SU-DHL-6 (cell line): ENCODE results near the gene PAH.

Experiments used
- H2AFZ ChIP-seq: fragments of 200-600 bp; sonication (generic); 2 replicates; pipeline ENCODE4 v1.6.1; 2014; ENCODE audit warnings: low read depth, mild to moderate bottlenecking, moderate library complexity, mixed read lengths, antibody characterized with exemption, low read length; ENCODE audit not compliant: severe bottlenecking
- H3F3A ChIP-seq: fragments of 200-600 bp; shearing (Covaris generic); 2 replicates; pipeline ENCODE4 v1.6.0; 2016; ENCODE audit warnings: antibody characterized with exemption, mild to moderate bottlenecking; ENCODE audit not compliant: insufficient read depth
- H3K27ac ChIP-seq: fragments of 200-600 bp; sonication (generic); 2 replicates; pipeline ENCODE4 v1.5.1; 2016; ENCODE audit warnings: low read depth, mild to moderate bottlenecking, low read length, moderate library complexity, mixed read lengths
- H3K27me3 ChIP-seq: fragments of 200-600 bp; sonication (generic), shearing (Covaris generic); 2 replicates; pipeline ENCODE4 v1.6.0; 2014; ENCODE audit warnings: mild to moderate bottlenecking, low read length
- H3K36me3 ChIP-seq: fragments of 200-600 bp; sonication (generic); 2 replicates; pipeline ENCODE4 v1.6.1; 2014; ENCODE audit warnings: mild to moderate bottlenecking, low read length, mixed read lengths
- H3K4me2 ChIP-seq: fragments of 300-600, 200-600 bp; shearing (Covaris generic), sonication (generic); 2 replicates; pipeline ENCODE4 v1.6.0; 2014; ENCODE audit warnings: low read length, low read depth, mild to moderate bottlenecking; ENCODE audit not compliant: poor library complexity, severe bottlenecking
- H3K4me3 ChIP-seq: fragments of 200-600 bp; sonication (generic); 2 replicates; pipeline ENCODE4 v1.5.1; 2014; ENCODE audit warnings: antibody characterized with exemption, low read length, mild to moderate bottlenecking, mixed read lengths; ENCODE audit not compliant: insufficient read depth, poor library complexity, severe bottlenecking
- H3K79me2 ChIP-seq: fragments of 200-600 bp; sonication (generic); 2 replicates; pipeline ENCODE4 v1.6.1; 2014; ENCODE audit warnings: mild to moderate bottlenecking, low read length, moderate library complexity; ENCODE audit not compliant: insufficient read depth
- H3K9ac ChIP-seq: fragments of 200-600 bp; sonication (generic); 2 replicates; pipeline ENCODE4 v1.7.0; 2014; ENCODE audit warnings: mild to moderate bottlenecking, low read length
- H3K9me2 ChIP-seq: fragments of 200-600 bp; sonication (generic); replicated peaks from 2 replicates; pipeline ENCODE4 v1.6.1; 2014; ENCODE audit warnings: low read length; ENCODE audit not compliant: insufficient read depth
- H3K9me3 ChIP-seq: fragments of 200-600 bp; sonication (generic); 2 replicates; pipeline ENCODE4 v1.6.1; 2014; ENCODE audit warnings: low read length, mixed read lengths; ENCODE audit not compliant: insufficient read depth
- H4K20me1 ChIP-seq: fragments of 200-600 bp; sonication (generic); 2 replicates; pipeline ENCODE4 v1.6.1; 2014; ENCODE audit warnings: low read depth, mild to moderate bottlenecking, antibody characterized with exemption, low read length, moderate library complexity, mixed read lengths
- CTCF ChIP-seq: fragments of 200-600 bp; sonication (generic); IDR thresholded peaks from one replicate; pipeline ENCODE4 v1.5.1; 2017; ENCODE audit warnings: antibody characterized with exemption, mild to moderate bottlenecking, low read length, moderate library complexity; ENCODE audit not compliant: insufficient read depth, poor library complexity, severe bottlenecking
- EZH2phosphoT487 ChIP-seq: fragments of 200-600 bp; sonication (generic), shearing (Covaris generic); conservative IDR thresholded peaks from 2 replicates; pipeline ENCODE4 v1.6.1; 2018; ENCODE audit warnings: mild to moderate bottlenecking, antibody characterized with exemption, low read length, moderate library complexity, mixed read lengths

PAH gene

GRCh38 chr12:102950950-102951619, 34.0 kb upstream of the PAH start:
- H3K79me2 ChIP-seq: no peaks in the 10 kb centered on the region
- no peaks in the 10 kb centered on the region for H3K9me3 ChIP-seq
- H2AFZ ChIP-seq: no peak overlapping the region
- H3K9me2 ChIP-seq: no peaks in the 10 kb centered on the region
- no peak overlapping the region for H3K27ac ChIP-seq
- H3K36me3 ChIP-seq: no peaks in the 10 kb centered on the region
- H3K4me2 ChIP-seq: no peak overlapping the region
- no peak overlapping the region for H3K9ac ChIP-seq
- no peak for TF ChIP-seq EZH2phosphoT487
- TF ChIP-seq CTCF: no peak
- no peak overlapping the region for H3K4me3 ChIP-seq
- no peaks in the 10 kb centered on the region for H3F3A ChIP-seq
- no peaks in the 10 kb centered on the region for H3K27me3 ChIP-seq
- H4K20me1 ChIP-seq: no peaks in the 10 kb centered on the region

GRCh38 chr12:102950107-102950949, 33.3 kb upstream of the PAH start:
- Histone ChIP-seq H3K4me2 (no peak overlapping the region), H3K27ac (no peak overlapping the region), H3K36me3 (no peaks in the 10 kb centered on the region), H4K20me1 (no peaks in the 10 kb centered on the region), H3K9me2 (no peaks in the 10 kb centered on the region), H3K4me3 (no peak overlapping the region), H3K27me3 (no peaks in the 10 kb centered on the region), H3F3A (no peaks in the 10 kb centered on the region), H3K9me3 (no peaks in the 10 kb centered on the region), H3K79me2 (no peaks in the 10 kb centered on the region), H3K9ac (no peak overlapping the region), H2AFZ (no peak overlapping the region)
- TF ChIP-seq EZH2phosphoT487 (no peak), CTCF (no peak)

- Histone ChIP-seq H3K27ac (no peak overlapping the region), H3K9me3 (no peaks in the 10 kb centered on the region), H2AFZ (no peak overlapping the region), H3K27me3 (no peaks in the 10 kb centered on the region), H3K36me3 (no peaks in the 10 kb centered on the region), H3K79me2 (no peaks in the 10 kb centered on the region), H3K9ac (no peak overlapping the region), H3K4me3 (no peak overlapping the region), H4K20me1 (no peaks in the 10 kb centered on the region), H3K9me2 (no peaks in the 10 kb centered on the region), H3F3A (no peaks in the 10 kb centered on the region), H3K4me2 (no peak overlapping the region)
- no peak for TF ChIP-seq EZH2phosphoT487
- peak; percentile 89 for TF ChIP-seq CTCF
These were observed 31.9 kb upstream of the PAH start for GRCh38 chr12:102948941-102949352.
